Measurements from ENCODE around the gene TCTN1. TPM values are rescaled to one million over a fixed set of nuclear protein-coding genes. Genes with fewer than 3 reads are reported as not detected.

Gene TCTN1
- total and polyA plus RNA-seq, 3 donors from 2014 or later = 75.3 to 109 (median 106) TPM

GRCh38 chr12:110658242-110658641 is 44.3 kb downstream of the TCTN1 start:
- intact Hi-C loops (cut with DNase I; ENCODE audit: low total_unique reads) = no loop called here

GRCh38 chr12:110658878-110659277 is 44.9 kb downstream of the TCTN1 start:
- no peaks in the 10 kb centered on the region for H3K36me3 ChIP-seq (ENCODE audit: low read depth, missing control alignments)
- intact Hi-C loops (cut with DNase I; ENCODE audit: low total_unique reads) = no loop called here
- TF ChIP-seq POLR2A (IDR thresholded peaks at IDR 0.05) (no peak), CTCF (IDR thresholded peaks at IDR 0.05) (no peak)
- no peak for DNase-seq
- peaks cover 11% of the 10 kb centered on the region for H3K4me1 ChIP-seq
- H3K4me3 ChIP-seq = no peak overlapping the region
- H3K27me3 ChIP-seq = no peaks in the 10 kb centered on the region
- H3K9me3 ChIP-seq = no peaks in the 10 kb centered on the region
- no peak overlapping the region for H3K27ac ChIP-seq
- WGBS, 2 donors = 73 to 92% methylated on average over 3 of the region's 3 CpGs

More at GRCh38 chr12:110658242-110658641, 44.3 kb downstream of the TCTN1 start:
- no peak for TF ChIP-seq POLR2A (IDR thresholded peaks at IDR 0.05)
- TF ChIP-seq CTCF (IDR thresholded peaks at IDR 0.05) = no peak
- Histone ChIP-seq H3K36me3 (ENCODE audit: low read depth, missing control alignments) (no peaks in the 10 kb centered on the region), H3K27ac (peak overlapping the region in 1 of 2 donors; percentile 57), H3K4me3 (no peak overlapping the region), H3K27me3 (no peaks in the 10 kb centered on the region), H3K4me1 (peaks cover 11% of the 10 kb centered on the region), H3K9me3 (no peaks in the 10 kb centered on the region)
- 83% methylated on average over 9 of the region's 9 CpGs for WGBS, 2 donors
- DNase-seq = no peak

- Histone ChIP-seq H3K4me1 (peaks cover 11% of the 10 kb centered on the region), H3K27ac (no peak overlapping the region), H3K9me3 (no peaks in the 10 kb centered on the region), H3K27me3 (no peaks in the 10 kb centered on the region), H3K36me3 (ENCODE audit: low read depth, missing control alignments) (no peaks in the 10 kb centered on the region), H3K4me3 (no peak overlapping the region)
- intact Hi-C loops (cut with DNase I; ENCODE audit: low total_unique reads) = no loop called here
- DNase-seq = peak; percentile 16
- no peak for TF ChIP-seq POLR2A (IDR thresholded peaks at IDR 0.05)
- no peak for TF ChIP-seq CTCF (IDR thresholded peaks at IDR 0.05)
- WGBS, 2 donors = 71 to 88% methylated on average over 10 to 22 of the region's 23 CpGs
Measured at GRCh38 chr12:110661337-110661972, 47.5 kb downstream of the TCTN1 start.

GRCh38 chr12:110666892-110667291 is 53.0 kb downstream of the TCTN1 start:
- no peaks in the 10 kb centered on the region for H3K4me1 ChIP-seq
- intact Hi-C loops (cut with DNase I; ENCODE audit: low total_unique reads) = no loop called here
- H3K27me3 ChIP-seq = no peaks in the 10 kb centered on the region
- no peak for DNase-seq
- H3K27ac ChIP-seq = no peak overlapping the region
- WGBS, 2 donors = 97 to 98% methylated on average over 5 to 6 of the region's 6 CpGs
- H3K36me3 ChIP-seq (ENCODE audit: low read depth, missing control alignments) = no peaks in the 10 kb centered on the region
- H3K9me3 ChIP-seq = no peaks in the 10 kb centered on the region
- TF ChIP-seq POLR2A (IDR thresholded peaks at IDR 0.05) (no peak), CTCF (IDR thresholded peaks at IDR 0.05) (no peak)
- no peak overlapping the region for H3K4me3 ChIP-seq

- H3K9me3 ChIP-seq = no peaks in the 10 kb centered on the region
- no peaks in the 10 kb centered on the region for H3K4me1 ChIP-seq
- WGBS, 2 donors = 99 to 100% methylated on average over 3 of the region's 3 CpGs
- DNase-seq = no peak
- intact Hi-C loops (cut with DNase I; ENCODE audit: low total_unique reads) = no loop called here
- H3K27me3 ChIP-seq = no peaks in the 10 kb centered on the region
- H3K27ac ChIP-seq = no peak overlapping the region
- no peak overlapping the region for H3K4me3 ChIP-seq
- no peaks in the 10 kb centered on the region for H3K36me3 ChIP-seq (ENCODE audit: low read depth, missing control alignments)
- TF ChIP-seq POLR2A (IDR thresholded peaks at IDR 0.05) (no peak), CTCF (IDR thresholded peaks at IDR 0.05) (no peak)
Measured at GRCh38 chr12:110667671-110668070, 53.7 kb downstream of the TCTN1 start.
